ENCODE results near the gene PRXL2C. TPM values are rescaled to one million over a fixed set of nuclear protein-coding genes. Genes with fewer than 3 reads are reported as not detected.
A peak's percentile ranks its signal among the peaks of the same experiment; 100 is the strongest.

PRXL2C gene
- total and polyA plus RNA-seq, 9 of the 15 experiments (the other 6 are each of a cell fraction or from before 2014, with no cell fraction given): 3.6 to 15.3 (median 10.6) TPM

DNA sequence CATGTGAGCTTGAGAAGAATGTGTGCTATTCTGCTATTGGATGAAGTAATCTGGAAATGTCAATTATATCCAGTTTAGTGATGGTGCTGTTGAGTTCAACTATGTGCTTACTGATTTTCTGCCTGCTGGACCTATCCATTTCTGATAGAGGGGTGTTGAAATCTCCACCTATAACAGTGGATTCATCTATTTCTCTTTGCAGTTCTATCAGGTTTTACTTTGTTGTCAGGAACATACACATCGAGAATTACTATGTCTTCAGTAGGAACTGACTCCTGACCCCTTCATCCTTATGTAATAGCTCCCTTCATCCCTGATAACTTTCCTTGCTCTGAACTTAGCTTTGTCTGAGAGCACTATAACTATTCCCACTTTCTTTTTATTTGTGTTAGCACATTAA lies 18.7 kb downstream of the PRXL2C start:
- FAIRE-seq: no peak
- in situ Hi-C loops (cut with MboI): no loop called here
- DNase-seq (ENCODE audit: extremely low read depth in 1 of 4, low spot score in 3 of 4): no peak
- BruUV-seq (replicated peaks): no TSS peak
- no peak overlapping the region for H3K9ac ChIP-seq (ENCODE audit: insufficient read depth in 1 of 2, low read depth in 2 of 2, low read length in 2 of 2)
- H3K79me2 ChIP-seq (ENCODE audit: control insufficient read depth, insufficient read depth, low read length): no peaks in the 10 kb centered on the region
- no peaks in the 10 kb centered on the region for H4K20me1 ChIP-seq (replicated peaks; ENCODE audit: control insufficient read depth, insufficient read depth, low read length)
- no peak overlapping the region for H3K27ac ChIP-seq (ENCODE audit: extremely low read depth, low read depth, low read length)
- no peaks in the 10 kb centered on the region for H3K9me1 ChIP-seq (ENCODE audit: control insufficient read depth, insufficient read depth, low read length)
- H3K9me3 ChIP-seq (replicated peaks; ENCODE audit: control insufficient read depth, insufficient read depth, low read depth, low read length): no peaks in the 10 kb centered on the region
- H3K27me3 ChIP-seq (ENCODE audit: control insufficient read depth in 2 of 2, insufficient read depth in 2 of 2, low read length in 2 of 2): peaks cover 0 to 6% of the 10 kb centered on the region in 2 experiments; a peak in 2 of 5 replicates
- no peaks in the 10 kb centered on the region for H3K36me3 ChIP-seq (ENCODE audit: control insufficient read depth, insufficient read depth, low read length)
- CTCF ChIA-PET (ENCODE audit: low intra/inter-chr PET ratio): no interaction called here
- WGBS (ENCODE audit: insufficient coverage, low coverage, missing lambda C conversion rate): 0% methylated on average over 1 of the region's 1 CpG
- H3K4me1 ChIP-seq (replicated peaks in 1 of 2; ENCODE audit: control insufficient read depth in 2 of 2, insufficient read depth in 2 of 2, low read length in 2 of 2): no peaks in the 10 kb centered on the region
- TF ChIP-seq, protein P1, sequence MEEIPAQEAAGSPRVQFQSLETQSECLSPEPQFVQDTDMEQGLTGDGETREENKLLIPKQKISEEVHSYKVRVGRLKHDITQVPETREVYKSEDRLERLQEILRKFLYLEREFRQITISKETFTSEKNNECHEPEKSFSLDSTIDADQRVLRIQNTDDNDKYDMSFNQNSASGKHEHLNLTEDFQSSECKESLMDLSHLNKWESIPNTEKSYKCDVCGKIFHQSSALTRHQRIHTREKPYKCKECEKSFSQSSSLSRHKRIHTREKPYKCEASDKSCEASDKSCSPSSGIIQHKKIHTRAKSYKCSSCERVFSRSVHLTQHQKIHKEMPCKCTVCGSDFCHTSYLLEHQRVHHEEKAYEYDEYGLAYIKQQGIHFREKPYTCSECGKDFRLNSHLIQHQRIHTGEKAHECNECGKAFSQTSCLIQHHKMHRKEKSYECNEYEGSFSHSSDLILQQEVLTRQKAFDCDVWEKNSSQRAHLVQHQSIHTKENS (CRISPR knock-in tag; IDR thresholded peaks at IDR 0.05): no peak
- TF ChIP-seq KAT2B (IDR thresholded peaks at IDR 0.05; ENCODE audit: low read depth, low read length): no peak
- TF ChIP-seq, protein P2, sequence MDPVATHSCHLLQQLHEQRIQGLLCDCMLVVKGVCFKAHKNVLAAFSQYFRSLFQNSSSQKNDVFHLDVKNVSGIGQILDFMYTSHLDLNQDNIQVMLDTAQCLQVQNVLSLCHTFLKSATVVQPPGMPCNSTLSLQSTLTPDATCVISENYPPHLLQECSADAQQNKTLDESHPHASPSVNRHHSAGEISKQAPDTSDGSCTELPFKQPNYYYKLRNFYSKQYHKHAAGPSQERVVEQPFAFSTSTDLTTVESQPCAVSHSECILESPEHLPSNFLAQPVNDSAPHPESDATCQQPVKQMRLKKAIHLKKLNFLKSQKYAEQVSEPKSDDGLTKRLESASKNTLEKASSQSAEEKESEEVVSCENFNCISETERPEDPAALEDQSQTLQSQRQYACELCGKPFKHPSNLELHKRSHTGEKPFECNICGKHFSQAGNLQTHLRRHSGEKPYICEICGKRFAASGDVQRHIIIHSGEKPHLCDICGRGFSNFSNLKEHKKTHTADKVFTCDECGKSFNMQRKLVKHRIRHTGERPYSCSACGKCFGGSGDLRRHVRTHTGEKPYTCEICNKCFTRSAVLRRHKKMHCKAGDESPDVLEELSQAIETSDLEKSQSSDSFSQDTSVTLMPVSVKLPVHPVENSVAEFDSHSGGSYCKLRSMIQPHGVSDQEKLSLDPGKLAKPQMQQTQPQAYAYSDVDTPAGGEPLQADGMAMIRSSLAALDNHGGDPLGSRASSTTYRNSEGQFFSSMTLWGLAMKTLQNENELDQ (CRISPR knock-in tag; IDR thresholded peaks at IDR 0.05; ENCODE audit: borderline replicate concordance): no peak
- TF ChIP-seq NFRKB (IDR thresholded peaks at IDR 0.05; ENCODE audit: low read depth): no peak
- no peak for TF ChIP-seq NR2C2 (CRISPR knock-in tag; IDR thresholded peaks at IDR 0.05)
- TF ChIP-seq NR2C2 (tag; IDR thresholded peaks at IDR 0.05): no peak
- TF ChIP-seq ZNF695 (CRISPR knock-in tag; IDR thresholded peaks at IDR 0.05): no peak
- TF ChIP-seq, protein P3, sequence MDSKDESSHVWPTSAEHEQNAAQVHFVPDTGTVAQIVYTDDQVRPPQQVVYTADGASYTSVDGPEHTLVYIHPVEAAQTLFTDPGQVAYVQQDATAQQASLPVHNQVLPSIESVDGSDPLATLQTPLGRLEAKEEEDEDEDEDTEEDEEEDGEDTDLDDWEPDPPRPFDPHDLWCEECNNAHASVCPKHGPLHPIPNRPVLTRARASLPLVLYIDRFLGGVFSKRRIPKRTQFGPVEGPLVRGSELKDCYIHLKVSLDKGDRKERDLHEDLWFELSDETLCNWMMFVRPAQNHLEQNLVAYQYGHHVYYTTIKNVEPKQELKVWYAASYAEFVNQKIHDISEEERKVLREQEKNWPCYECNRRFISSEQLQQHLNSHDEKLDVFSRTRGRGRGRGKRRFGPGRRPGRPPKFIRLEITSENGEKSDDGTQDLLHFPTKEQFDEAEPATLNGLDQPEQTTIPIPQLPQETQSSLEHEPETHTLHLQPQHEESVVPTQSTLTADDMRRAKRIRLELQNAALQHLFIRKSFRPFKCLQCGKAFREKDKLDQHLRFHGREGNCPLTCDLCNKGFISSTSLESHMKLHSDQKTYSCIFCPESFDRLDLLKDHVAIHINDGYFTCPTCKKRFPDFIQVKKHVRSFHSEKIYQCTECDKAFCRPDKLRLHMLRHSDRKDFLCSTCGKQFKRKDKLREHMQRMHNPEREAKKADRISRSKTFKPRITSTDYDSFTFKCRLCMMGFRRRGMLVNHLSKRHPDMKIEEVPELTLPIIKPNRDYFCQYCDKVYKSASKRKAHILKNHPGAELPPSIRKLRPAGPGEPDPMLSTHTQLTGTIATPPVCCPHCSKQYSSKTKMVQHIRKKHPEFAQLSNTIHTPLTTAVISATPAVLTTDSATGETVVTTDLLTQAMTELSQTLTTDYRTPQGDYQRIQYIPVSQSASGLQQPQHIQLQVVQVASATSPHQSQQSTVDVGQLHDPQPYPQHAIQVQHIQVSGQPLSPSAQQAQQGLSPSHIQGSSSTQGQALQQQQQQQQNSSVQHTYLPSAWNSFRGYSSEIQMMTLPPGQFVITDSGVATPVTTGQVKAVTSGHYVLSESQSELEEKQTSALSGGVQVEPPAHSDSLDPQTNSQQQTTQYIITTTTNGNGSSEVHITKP (IDR thresholded peaks at IDR 0.05; ENCODE audit: partially characterized antibody): peak; percentile 78
- TF ChIP-seq, protein P4, sequence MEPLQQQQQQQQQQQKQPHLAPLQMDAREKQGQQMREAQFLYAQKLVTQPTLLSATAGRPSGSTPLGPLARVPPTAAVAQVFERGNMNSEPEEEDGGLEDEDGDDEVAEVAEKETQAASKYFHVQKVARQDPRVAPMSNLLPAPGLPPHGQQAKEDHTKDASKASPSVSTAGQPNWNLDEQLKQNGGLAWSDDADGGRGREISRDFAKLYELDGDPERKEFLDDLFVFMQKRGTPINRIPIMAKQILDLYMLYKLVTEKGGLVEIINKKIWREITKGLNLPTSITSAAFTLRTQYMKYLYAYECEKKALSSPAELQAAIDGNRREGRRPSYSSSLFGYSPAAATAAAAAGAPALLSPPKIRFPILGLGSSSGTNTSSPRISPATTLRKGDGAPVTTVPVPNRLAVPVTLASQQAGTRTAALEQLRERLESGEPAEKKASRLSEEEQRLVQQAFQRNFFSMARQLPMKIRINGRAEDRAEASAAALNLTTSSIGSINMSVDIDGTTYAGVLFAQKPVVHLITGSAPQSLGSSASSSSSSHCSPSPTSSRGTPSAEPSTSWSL (CRISPR knock-in tag; IDR thresholded peaks at IDR 0.05; ENCODE audit: borderline replicate concordance): no peak
- H3K4me2 ChIP-seq (ENCODE audit: insufficient read depth, low read length): no peak overlapping the region
- H2AFZ ChIP-seq (ENCODE audit: low read depth, low read length): no peak overlapping the region
- POLR2A ChIA-PET: interaction anchor here (1.1 kb wide), 1 partner anchor 13 kb away, joined by 4 read pairs; no protein-coding TSS in a partner anchor
- H3K4me3 ChIP-seq: no peak overlapping the region
- ATAC-seq: no peak
- intact Hi-C loops (cut with micrococcal nuclease): no loop called here
